ENCODE results near the gene SEMG1. TPM values are rescaled to one million over a fixed set of nuclear protein-coding genes. Genes with fewer than 3 reads are reported as not detected.

The SEMG1 gene
- total and polyA plus RNA-seq, 9 of the 15 experiments (the other 6 are each of a cell fraction or from before 2014, with no cell fraction given) = not detected

DNA sequence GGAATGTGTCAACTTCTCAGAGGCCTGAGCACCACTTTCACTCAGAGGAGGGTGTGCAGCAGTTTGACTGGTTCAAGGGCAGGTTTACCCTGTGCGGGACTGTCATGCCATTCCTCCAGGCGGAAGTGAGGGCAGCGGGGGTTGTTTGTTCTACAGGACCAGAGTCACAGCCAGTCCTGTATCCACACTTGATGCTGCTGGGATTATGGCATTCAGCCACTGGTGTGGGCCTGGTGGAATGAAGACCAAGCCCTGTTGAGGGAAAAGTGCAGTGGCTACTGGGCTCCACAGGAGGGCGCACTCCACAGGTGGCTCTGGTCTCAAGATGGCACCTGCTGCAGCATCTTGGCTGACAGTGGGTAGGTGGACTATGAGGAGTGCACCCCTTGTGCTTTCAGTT lies 29.2 kb downstream of the SEMG1 start (continued):
- TF ChIP-seq, protein P1, sequence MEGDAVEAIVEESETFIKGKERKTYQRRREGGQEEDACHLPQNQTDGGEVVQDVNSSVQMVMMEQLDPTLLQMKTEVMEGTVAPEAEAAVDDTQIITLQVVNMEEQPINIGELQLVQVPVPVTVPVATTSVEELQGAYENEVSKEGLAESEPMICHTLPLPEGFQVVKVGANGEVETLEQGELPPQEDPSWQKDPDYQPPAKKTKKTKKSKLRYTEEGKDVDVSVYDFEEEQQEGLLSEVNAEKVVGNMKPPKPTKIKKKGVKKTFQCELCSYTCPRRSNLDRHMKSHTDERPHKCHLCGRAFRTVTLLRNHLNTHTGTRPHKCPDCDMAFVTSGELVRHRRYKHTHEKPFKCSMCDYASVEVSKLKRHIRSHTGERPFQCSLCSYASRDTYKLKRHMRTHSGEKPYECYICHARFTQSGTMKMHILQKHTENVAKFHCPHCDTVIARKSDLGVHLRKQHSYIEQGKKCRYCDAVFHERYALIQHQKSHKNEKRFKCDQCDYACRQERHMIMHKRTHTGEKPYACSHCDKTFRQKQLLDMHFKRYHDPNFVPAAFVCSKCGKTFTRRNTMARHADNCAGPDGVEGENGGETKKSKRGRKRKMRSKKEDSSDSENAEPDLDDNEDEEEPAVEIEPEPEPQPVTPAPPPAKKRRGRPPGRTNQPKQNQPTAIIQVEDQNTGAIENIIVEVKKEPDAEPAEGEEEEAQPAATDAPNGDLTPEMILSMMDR (IDR thresholded peaks at IDR 0.05 in 2 of 3, conservative IDR thresholded peaks at IDR 0.05 in 1 of 3; ENCODE audit: insufficient read depth in 2 of 3, low read depth in 1 of 3, low read length in 3 of 3) = peak; percentile 54 to 74 (median 66)
- TF ChIP-seq SMC3 (conservative IDR thresholded peaks at IDR 0.05; ENCODE audit: insufficient read depth, low read depth, low read length) (peak; percentile 30; the same call in 1 of the 2 replicates), YY1 (IDR thresholded peaks at IDR 0.05; ENCODE audit: borderline replicate concordance in 1 of 3, control insufficient read depth in 1 of 3, extremely low read depth in 1 of 3, insufficient read depth in 3 of 3, insufficient read length in 1 of 3, insufficient replicate concordance in 2 of 3, low read depth in 1 of 3, low read length in 2 of 3) (peak in 1 of 3 experiments; percentile 80)
- TF ChIP-seq, protein P2, sequence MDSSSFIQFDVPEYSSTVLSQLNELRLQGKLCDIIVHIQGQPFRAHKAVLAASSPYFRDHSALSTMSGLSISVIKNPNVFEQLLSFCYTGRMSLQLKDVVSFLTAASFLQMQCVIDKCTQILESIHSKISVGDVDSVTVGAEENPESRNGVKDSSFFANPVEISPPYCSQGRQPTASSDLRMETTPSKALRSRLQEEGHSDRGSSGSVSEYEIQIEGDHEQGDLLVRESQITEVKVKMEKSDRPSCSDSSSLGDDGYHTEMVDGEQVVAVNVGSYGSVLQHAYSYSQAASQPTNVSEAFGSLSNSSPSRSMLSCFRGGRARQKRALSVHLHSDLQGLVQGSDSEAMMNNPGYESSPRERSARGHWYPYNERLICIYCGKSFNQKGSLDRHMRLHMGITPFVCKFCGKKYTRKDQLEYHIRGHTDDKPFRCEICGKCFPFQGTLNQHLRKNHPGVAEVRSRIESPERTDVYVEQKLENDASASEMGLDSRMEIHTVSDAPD (CRISPR knock-in tag; IDR thresholded peaks at IDR 0.05) = no peak

DNA sequence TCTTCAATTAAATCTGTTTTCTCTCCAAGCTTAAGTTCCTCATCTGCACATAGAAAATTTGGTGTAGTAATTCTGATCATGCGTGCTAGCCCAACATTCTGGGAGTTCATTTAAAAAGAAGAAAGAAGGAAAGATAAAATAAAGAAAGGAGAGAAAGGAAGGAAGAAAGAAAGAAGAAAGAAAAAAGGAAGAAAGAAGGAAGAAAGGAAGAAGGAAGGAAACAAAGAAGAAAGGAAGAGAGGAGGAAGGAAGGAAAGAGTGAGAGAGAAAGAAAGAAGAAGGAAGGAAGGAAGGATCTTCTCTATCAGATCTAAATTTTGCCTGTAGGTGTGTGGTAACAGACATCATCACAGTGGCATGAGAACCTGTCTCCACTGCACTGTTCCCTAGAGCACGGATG lies 31.3 kb downstream of the SEMG1 start:
- ATAC-seq (no peak), DNase-seq (ENCODE audit: extremely low read depth in 1 of 4, low spot score in 3 of 4) (no peak), FAIRE-seq (no peak)
- no peaks in the 10 kb centered on the region for H3K9me1 ChIP-seq (ENCODE audit: control insufficient read depth, insufficient read depth, low read length)
- in situ Hi-C loops (cut with MboI) = no loop called here
- ChIA-PET POLR2A (interaction anchor here (0.7 kb wide), 1 partner anchor 171 kb away, joined by 3 read pairs; no protein-coding TSS in a partner anchor), CTCF (ENCODE audit: low intra/inter-chr PET ratio) (no interaction called here)
- H3K79me2 ChIP-seq (ENCODE audit: control insufficient read depth, insufficient read depth, low read length) = no peaks in the 10 kb centered on the region
- intact Hi-C loops (cut with micrococcal nuclease) = loop anchor here (5.0 kb wide), 1 partner anchor 54 kb away; no protein-coding TSS in a partner anchor
- WGBS (ENCODE audit: insufficient coverage, low coverage, missing lambda C conversion rate) = 5% methylated on average over 2 of the region's 2 CpGs
- H2AFZ ChIP-seq (ENCODE audit: low read depth, low read length) = no peak overlapping the region
- H3K27ac ChIP-seq (ENCODE audit: extremely low read depth, low read depth, low read length) = no peak overlapping the region
- H4K20me1 ChIP-seq (replicated peaks; ENCODE audit: control insufficient read depth, insufficient read depth, low read length) = no peaks in the 10 kb centered on the region
- H3K27me3 ChIP-seq (ENCODE audit: control insufficient read depth in 2 of 2, insufficient read depth in 2 of 2, low read length in 2 of 2) = no peaks in the 10 kb centered on the region
- no peak overlapping the region for H3K4me2 ChIP-seq (ENCODE audit: insufficient read depth, low read length)
- TF ChIP-seq MCM3 (IDR thresholded peaks at IDR 0.05) = no peak
- no peak for TF ChIP-seq ZNF41 (CRISPR knock-in tag; conservative IDR thresholded peaks at IDR 0.05)
- H3K9ac ChIP-seq (ENCODE audit: insufficient read depth in 1 of 2, low read depth in 2 of 2, low read length in 2 of 2) = no peak overlapping the region
- no TSS peak for BruUV-seq (replicated peaks)
- no peaks in the 10 kb centered on the region for H3K9me3 ChIP-seq (replicated peaks; ENCODE audit: control insufficient read depth, insufficient read depth, low read depth, low read length)
- H3K4me1 ChIP-seq (replicated peaks in 1 of 2; ENCODE audit: control insufficient read depth in 2 of 2, insufficient read depth in 2 of 2, low read length in 2 of 2) = no peaks in the 10 kb centered on the region
- no peak overlapping the region for H3K4me3 ChIP-seq
- H3K36me3 ChIP-seq (ENCODE audit: control insufficient read depth, insufficient read depth, low read length) = no peaks in the 10 kb centered on the region

All from K562 (cell line).